ENCODE data around the gene ADGRG6.

ADGRG6 gene

DNA sequence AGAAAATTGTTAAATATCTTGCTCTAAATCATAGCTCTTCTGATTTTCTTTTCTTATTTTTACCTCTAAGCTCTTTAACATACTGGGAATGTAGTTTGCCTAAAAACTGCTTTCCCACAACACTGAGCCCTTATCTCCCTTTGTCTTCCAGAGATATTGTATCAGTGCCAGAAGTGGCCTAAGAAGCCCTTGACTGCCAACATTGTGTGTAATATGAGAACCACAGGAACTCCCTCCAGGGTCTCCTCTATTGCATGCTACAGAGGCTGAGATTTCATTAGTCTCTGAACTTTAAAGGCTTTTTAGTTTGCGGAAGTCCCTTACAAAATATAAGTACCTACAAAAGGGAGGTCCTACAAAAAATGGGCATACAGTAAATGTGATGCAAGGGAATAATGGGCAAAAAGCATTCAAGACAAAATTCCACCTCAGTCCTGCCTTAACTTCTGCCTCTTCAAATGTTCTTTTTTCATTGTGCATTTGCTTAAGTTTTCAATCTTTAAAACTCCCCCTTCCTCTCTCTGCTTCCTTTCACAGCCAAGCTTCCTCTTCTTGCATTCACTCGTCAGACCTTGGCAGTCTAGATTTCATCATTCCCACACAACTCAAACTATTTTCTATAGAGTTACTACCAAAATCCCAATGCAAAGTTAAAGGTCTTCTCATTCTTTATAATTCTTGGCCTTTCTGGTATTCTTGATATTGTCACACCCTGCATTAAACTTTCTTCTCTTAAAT, 76.5 kb downstream of the ADGRG6 start:
- DNase-seq = no peak

- DNase-seq = no peak
These were observed 78.8 kb downstream of the ADGRG6 start for GRCh38 chr6:142380626-142381025.

DNA sequence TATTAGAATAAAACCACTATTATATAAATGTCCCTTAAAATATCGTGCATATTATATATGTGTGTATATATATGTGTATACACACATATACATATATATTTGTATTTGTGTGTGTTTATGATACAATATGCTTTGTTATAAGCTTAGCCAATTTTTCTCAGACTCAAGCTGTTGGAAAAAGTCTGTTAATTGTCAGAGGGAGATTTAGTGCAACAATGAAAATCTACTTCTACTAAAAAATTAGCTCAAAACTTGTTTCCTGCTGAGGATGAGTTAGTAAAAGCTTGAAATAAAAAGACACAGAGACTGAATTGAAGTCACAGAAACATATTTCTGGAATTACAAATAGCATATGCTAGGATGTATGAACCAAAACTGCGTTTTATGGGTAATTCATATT, 79.4 kb downstream of the ADGRG6 start:
- DNase-seq = no peak

- DNase-seq = no peak
These were observed 80.1 kb downstream of the ADGRG6 start for GRCh38 chr6:142381845-142382378.

DNA sequence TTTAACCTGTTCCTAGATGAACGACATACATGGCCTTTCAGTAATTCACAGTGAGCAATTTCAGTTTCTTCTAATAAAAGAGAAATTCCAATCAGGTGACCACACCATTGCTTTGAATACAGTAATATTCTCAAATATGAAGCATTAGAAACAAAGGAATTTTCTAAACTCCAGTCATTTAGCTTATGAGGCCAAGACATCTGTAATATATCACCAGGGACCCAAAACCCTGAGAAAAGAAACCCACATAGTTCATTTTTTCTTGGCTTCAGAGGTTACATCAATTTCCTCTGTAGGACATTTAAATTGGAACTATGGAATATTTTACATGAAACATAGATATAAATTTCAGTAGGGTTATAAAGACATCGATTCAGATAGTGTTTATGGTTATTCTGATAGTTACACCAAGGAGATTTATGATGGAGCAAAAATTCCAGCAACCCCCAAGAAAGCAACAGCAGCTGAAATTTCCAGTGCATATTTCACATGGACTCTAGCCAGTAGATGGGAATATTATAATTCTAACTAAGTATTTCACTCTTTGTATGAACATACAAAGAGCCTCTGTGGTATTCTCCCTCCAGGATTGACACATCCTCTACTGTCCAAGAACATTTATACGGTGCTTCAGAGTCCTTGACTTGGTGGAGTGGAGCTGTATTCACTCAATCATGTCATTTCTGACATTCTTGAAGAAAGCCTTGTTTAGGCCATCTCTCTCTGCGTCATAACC, 82.9 kb downstream of the ADGRG6 start:
- DNase-seq = no peak

DNA sequence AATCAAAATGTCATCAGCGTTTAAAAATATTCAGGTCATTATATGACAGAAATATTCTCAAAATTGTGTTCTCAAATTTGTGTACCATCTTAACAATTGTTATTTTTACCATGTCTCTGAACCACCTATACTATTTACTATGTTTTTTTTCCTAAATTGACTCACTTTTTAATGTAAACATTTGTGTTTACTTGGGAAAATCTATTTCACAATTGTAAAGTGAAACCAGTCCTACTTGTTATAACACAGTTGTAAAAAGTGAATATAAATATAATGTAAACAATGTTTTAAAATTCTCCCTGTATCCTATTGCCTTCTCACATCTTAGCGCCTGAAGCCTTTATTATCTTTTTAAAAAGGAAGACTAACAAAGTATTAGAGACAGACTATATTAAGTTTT, 83.5 kb downstream of the ADGRG6 start:
- no peak for DNase-seq

DNA sequence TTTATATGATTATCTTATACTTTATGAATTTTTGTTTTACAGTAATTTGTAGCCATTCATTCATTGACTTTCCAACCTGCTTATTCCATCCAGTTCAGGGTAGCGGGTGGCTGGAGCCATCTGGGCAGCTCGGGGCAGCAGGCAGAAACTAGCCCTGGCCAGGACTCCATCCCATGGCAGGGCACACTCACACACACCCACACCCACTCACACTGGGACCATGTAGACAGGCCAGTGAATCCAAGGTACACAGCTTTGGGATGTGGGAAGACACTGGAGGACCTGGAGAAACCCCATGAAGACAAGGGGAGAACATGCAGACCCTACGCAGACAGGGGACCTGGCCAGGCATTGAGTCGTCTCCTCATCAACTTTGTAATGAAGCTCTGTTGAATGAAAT, 84.8 kb downstream of the ADGRG6 start:
- no peak for DNase-seq

- no peak for DNase-seq
These were observed 86.4 kb downstream of the ADGRG6 start for GRCh38 chr6:142387997-142388815.

DNA sequence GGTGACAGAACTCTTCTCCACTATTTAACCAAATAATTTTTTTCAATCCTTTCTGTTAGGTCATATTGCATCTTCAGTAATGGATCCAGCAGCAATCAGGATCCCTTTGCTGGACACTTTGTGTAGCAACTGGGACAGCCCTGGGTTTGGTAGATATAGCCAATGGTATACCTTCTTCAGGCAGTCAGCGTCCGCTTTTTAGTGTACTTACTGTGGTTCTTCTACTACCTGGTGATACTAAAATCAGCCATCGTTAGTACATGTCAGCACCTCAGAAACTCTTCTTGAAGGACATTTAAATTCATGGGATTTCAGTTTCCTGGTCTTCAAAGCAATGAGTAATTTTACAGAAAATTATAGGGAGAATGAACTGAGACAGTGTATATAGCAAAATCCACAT, 93.5 kb downstream of the ADGRG6 start:
- no peak for DNase-seq

DNA sequence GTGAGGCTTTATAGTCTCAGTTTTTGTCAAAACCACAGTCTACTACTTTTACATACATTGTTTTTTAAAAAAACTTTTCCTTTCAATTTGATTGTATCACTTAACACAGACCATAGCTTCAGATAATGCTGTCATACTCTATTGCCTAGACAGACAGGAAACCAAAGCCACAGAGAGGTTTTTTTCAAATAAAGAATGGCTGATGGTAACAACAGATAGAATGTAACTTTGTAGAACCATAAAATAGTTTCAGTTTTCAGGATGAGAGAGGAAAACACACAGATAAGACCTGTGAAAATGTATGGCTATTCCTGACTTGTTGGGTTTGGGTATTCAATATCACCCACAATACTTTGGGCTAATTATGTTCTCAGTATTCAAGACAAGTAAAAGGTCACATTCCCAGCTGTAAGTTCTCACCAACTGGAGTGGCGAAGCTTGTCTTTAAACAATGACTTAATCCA, 94.0 kb downstream of the ADGRG6 start:
- DNase-seq = no peak

DNA sequence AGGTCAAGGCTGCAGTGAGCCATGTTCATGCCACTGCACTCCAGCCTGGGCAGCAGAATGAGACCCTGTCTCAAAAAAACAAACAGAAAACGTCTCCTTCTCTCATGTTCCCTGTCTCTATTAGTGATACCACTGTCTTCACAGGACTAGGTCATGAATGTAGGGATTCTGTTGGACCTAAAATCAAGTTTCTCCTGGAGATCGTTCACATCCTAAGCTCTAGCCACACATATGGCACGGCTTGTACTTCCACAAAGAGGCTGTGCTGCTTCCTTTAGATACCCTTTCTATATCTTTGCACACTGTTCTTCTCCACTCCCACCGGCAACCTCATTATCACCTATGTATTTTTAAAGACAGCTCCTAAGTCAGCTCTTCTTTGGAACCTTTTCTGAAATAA, 96.5 kb downstream of the ADGRG6 start:
- no peak for DNase-seq

DNA sequence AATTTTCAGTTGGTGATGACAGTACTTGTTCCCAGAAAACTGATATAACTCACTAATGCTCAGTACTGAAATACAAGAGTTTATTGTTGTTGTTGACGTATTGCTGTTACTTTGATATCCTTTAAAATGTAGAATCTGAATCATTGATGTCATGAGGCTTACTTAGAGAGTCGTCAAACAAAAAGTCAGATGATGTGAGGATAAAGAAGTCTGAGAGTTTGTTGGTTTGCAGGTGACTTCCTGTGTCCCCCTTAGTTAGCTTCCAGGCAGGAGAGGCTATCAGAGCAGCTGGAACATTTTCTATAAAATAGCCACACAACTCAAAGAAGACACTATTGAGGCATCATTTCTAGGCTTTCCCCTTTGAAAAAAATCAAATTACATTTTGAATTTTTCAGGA, 97.9 kb downstream of the ADGRG6 start:
- DNase-seq = no peak

GRCh38 chr6:142400495-142400894, 98.7 kb downstream of the ADGRG6 start:
- DNase-seq = no peak

DNA sequence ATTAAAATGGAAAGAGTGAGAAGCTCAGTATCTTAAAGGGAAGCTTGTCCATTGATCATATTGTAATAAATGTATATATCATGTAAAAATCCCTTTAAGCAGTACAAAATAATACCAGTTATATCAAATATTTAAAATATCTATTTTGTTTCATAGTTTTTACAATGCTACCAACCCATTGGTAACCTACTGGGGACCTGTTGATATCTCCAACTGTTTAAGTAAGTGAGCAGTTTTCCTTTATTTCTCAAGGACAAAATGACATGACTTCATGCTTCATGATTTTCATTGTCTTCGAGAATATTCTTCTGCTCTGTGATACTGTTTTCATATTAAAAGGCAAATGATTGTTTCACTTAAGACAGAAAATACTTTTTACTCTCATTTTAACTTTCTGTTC, 100.0 kb downstream of the ADGRG6 start:
- DNase-seq = no peak

DNA sequence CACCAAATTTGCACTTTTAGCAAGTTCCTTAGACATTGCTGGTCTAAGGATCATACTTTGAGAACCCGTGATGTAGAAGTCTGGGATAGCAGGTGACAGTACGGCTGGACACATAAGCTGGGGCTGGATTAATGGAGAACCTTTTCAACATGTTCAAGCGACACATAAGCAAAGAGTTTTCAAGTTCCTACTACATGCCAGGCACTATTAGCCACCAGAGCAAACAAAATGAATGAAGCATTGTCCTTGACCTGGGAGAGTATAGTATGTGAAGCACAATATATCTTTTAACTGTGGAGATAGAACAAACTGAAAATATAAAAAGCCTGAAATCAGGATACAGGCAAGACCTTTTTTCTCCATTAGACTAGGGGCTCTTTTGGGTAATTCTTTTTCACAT, 102.9 kb downstream of the ADGRG6 start:
- DNase-seq = no peak

- no peak for DNase-seq
These were observed 104.3 kb downstream of the ADGRG6 start for GRCh38 chr6:142406131-142406530.

DNA sequence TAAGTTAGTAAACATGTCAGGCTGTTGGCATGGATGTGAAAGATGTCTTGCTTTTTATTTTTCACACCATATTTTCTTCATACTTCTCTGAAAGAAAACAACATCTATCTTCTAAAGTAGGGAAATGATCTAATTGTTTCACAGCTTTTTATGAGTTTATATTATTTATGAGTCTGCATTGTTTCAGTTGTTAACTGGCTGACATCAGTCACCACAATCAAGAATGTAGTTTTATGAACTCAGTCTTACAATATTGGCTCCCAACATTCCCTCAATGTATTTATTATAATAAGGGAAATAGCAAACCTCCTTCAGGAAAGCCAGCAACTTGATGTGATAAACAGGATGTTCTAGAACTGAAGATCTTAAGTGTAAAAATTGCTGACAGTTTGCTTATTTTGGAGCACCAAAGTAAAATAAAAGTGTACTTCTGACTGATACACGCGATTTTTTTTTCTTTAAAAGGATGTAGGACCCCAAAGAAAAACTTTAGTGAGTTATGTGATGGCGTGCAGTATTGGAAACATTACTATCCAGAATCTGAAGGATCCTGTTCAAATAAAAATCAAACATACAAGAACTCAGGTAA, 106.0 kb downstream of the ADGRG6 start:
- no peak for DNase-seq

- DNase-seq = no peak
These were observed 106.6 kb downstream of the ADGRG6 start for GRCh38 chr6:142408409-142408808.

- DNase-seq = no peak
These were observed 108.0 kb downstream of the ADGRG6 start for GRCh38 chr6:142409794-142410193.

DNA sequence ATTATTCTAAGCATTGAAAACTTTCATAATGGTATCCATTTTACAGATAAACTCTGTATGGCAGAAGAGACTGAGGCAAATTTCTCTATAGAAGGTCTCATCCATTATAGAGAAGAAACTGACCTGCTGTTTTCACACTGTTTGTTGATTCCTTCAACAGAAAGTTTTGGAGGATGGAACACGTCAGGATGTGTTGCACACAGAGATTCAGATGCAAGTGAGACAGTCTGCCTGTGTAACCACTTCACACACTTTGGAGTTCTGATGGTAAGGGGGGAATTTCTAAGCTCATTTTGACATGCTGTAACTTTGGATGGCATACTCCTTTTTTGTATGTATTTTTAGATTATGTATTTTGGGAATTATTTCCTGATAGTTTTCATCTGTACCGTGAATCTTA, 109.3 kb downstream of the ADGRG6 start:
- DNase-seq = no peak

DNA sequence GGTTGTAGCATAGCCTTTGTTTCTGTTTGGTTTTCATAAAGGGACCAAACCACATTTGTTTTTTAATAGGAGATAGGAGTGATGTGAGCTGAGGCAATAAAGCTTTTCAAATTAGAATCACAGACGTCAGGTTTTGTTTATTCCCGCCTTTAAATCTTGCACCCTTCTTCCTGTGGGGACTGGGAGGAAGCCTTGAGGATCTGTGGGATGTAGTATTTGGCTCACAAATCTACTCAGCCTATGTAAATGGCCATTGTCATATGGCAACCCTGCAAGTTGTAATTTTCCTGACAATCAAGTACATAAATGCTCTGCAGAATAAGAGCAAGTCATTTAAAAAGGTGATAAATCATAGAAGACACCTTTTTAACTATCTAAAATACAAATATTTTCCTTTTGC, 110.4 kb downstream of the ADGRG6 start:
- DNase-seq = no peak

DNA sequence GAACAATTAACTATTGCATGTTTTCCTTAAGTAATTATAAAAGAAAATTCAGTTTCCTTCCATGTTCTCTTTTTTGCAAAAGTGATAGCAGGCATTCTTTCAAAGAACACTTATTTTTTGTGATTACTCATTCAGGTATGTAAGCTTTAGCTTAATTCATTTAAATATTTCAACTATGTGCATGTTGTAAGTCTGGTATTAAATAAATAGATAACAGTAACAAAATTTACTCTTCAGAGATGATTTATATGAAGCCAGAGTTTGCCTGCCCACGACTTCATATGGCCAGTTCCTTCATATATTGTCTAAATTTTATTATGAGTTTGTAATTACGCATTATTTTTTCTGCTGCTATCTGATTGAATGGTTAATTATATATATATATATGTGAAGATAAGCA, 110.9 kb downstream of the ADGRG6 start:
- DNase-seq = no peak

DNA sequence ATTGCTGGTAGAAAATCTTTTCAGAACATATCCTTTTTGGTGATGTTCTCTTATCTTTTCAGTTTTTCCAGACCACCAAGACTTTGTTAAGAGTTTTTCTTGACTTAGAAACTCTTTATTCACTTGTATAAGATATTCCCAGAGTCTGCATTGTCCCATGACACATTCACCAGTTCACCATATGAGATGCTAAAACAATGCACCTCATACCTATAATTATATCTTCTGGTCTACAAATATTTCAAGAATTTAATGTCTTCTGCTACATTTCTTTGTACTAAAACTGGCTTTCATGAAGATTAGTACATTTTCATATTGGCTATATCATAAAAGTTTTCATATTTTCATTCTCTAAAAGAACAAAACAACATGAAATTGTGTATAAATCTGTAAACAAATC, 111.3 kb downstream of the ADGRG6 start:
- DNase-seq = no peak
